Suprapubic skin (tissue), 3 donors: ENCODE data around the gene ENPP3.

Experiments used
- CTCF ChIP-seq, 2 donors: fragments of 200-600 bp in 1 of 2; fragments of 450-650 bp in 1 of 2; sonication (generic) in 1 of 2; IDR thresholded peaks; one replicate each; pipeline ENCODE4 v1.5.1; 2016 to 2019; ENCODE audit warnings: antibody characterized with exemption in 2 of 2, mild to moderate bottlenecking in 1 of 2, moderate library complexity in 1 of 2
- POLR2AphosphoS5 ChIP-seq, 3 donors: sonication (generic); formaldehyde crosslinking; IDR thresholded peaks; one replicate each; pipeline ENCODE4 v1.6.1; 2017; ENCODE audit warnings: antibody characterized with exemption in 3 of 3

- no peak for TF ChIP-seq POLR2AphosphoS5 (IDR thresholded peaks at IDR 0.05)
- TF ChIP-seq CTCF (IDR thresholded peaks at IDR 0.05) = no peak
Measured at GRCh38 chr6:131597446-131597845, 39.7 kb upstream of the ENPP3 start.
